Fibroblast of mammary gland (primary cell): ENCODE data around the gene MYO3B.

ENCODE experiments used
- DNase-seq: peaks from one replicate; pipeline ENCODE4 v3.0.0-alpha.2; 2010; ENCODE audit warnings: low read depth
- H3K4me3 ChIP-seq: 2 replicates; pipeline ENCODE4 v1.5.1; 2011; ENCODE audit warnings: low read depth, mild to moderate bottlenecking, low read length, moderate library complexity; ENCODE audit not compliant: control insufficient read depth
- CTCF ChIP-seq: conservative IDR thresholded peaks from 2 replicates; pipeline ENCODE4 v1.5.1; 2011; ENCODE audit warnings: low read depth, low read length, inconsistent platforms; ENCODE audit not compliant: control insufficient read depth, insufficient read depth

Gene MYO3B

GRCh38 chr2:170455617-170456426 lies 277.9 kb downstream of the MYO3B start:
- TF ChIP-seq CTCF = no peak
- no peak overlapping the region for H3K4me3 ChIP-seq
- DNase-seq = no peak

- TF ChIP-seq CTCF = no peak
- DNase-seq = no peak
- H3K4me3 ChIP-seq = no peak overlapping the region
Measured at GRCh38 chr2:170456914-170457313, 279.0 kb downstream of the MYO3B start.

GRCh38 chr2:170457742-170458141 lies 279.8 kb downstream of the MYO3B start:
- no peak for DNase-seq
- TF ChIP-seq CTCF = no peak

GRCh38 chr2:170461889-170462288 lies 283.9 kb downstream of the MYO3B start:
- H3K4me3 ChIP-seq = no peak overlapping the region
- DNase-seq = no peak
- TF ChIP-seq CTCF = peak; percentile 2

More at GRCh38 chr2:170457742-170458141, 279.8 kb downstream of the MYO3B start:
- H3K4me3 ChIP-seq = no peak overlapping the region

GRCh38 chr2:170462433-170463205 lies 284.7 kb downstream of the MYO3B start:
- no peak overlapping the region for H3K4me3 ChIP-seq
- DNase-seq = no peak
- TF ChIP-seq CTCF = no peak

- H3K4me3 ChIP-seq = no peak overlapping the region
- no peak for DNase-seq
- TF ChIP-seq CTCF = no peak
Measured at GRCh38 chr2:170463206-170463537, 285.2 kb downstream of the MYO3B start.
